ENCODE data around the gene CAPNS1.
"Not testable (repeated sequence)": the region's sequence is repeated elsewhere in the genome, so short reads cannot be mapped to it uniquely, and the experiment has no call there.

The CAPNS1 gene

DNA sequence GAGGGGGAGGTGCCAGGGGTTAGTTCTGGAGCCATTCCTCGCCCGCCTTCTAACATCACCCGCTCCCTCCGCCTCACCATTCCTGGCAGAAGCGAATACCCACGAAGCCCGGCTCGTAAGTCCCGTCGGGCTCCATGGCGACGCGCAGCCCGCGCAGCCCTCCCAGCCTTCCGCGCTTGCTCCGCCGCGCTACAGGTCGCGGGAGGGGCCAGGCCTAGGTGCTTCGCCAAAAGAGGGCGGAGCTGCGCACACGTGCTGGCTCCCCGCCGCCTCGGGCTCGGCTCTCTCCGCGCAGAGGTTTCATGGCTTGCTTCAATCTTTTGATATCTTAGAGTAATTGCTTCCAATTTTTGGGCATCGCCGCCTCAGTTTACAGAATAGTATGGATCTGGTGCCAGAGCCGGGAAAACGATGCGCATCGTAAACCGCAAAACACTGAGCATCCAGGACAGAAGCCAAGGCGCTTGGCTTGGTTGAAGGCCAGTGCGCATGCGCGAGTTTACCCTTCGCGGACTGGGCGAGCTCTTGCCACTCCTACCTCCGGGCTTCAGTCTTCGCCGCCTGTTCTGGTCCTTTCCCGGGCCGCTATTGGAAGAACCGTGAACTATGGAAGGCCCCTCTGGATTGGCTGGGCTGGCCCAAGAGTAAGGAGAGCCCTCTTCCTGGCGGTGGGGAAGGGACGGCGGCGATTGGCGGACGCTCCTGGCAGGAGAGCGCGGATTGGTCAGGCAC lies 25.0 kb upstream of the CAPNS1 start, which contains the start of gene POLR2I:
TSS of gene POLR2I (minus strand) at position 155 of the 732 bp plus-strand sequence. CDS start at position 136, 19 bp downstream.
- peak; percentile 100 for DNase-seq

DNA sequence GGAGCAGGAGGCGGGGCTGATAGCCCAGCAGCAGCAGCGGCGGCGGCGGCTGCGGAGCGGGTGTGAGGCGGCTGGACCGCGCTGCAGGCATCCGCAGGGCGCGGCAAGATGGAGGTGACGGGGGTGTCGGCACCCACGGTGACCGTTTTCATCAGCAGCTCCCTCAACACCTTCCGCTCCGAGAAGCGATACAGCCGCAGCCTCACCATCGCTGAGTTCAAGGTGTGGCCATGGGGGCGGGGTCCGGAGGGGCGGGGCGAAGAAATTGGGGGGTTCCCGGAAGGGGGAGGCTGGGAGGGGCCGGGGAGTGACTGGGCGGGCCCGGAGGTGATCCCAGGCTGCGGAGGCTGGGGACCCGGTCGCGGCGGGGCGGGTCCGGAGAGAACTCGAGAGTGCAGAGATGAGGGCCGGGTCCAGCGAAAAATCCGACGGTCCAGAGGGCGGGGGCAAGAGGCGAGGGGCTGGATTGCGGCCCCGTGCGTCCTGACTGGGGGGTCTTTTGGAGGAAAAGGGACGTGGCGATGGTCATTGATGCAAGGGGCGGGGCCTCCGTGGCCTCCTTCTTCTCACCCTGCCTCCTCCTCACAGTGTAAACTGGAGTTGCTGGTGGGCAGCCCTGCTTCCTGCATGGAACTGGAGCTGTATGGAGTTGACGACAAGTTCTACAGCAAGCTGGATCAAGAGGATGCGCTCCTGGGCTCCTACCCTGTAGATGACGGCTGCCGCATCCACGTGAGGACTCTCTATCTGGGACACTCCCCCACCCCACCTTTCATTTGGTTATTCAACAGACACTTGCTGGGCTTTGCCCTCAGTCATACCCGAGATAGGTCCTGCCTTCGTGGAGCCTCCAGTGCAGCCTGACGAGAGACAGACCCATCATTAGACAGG lies 24.2 kb upstream of the CAPNS1 start, which contains the start of gene TBCB:
TSS of gene TBCB (plus strand) at position 16 of the 891 bp plus-strand sequence. CDS start at position 109, 93 bp downstream.
- DNase-seq = peak; percentile 71

DNA sequence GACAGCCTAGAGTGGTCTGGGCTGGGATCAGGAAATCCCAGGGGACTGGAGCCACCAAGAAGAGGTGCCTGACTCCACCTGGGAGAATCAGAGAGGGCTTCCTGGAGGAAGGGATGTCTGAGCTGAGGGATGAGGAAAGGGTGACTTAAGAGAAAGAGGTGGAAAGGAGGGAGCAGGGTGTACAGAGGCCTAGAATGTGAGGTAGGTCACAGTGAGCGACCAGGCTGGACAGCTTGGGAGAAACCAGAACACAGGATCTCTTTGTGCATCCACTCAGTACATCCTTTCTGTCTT lies 23.6 kb upstream of the CAPNS1 start:
- no peak for DNase-seq

DNA sequence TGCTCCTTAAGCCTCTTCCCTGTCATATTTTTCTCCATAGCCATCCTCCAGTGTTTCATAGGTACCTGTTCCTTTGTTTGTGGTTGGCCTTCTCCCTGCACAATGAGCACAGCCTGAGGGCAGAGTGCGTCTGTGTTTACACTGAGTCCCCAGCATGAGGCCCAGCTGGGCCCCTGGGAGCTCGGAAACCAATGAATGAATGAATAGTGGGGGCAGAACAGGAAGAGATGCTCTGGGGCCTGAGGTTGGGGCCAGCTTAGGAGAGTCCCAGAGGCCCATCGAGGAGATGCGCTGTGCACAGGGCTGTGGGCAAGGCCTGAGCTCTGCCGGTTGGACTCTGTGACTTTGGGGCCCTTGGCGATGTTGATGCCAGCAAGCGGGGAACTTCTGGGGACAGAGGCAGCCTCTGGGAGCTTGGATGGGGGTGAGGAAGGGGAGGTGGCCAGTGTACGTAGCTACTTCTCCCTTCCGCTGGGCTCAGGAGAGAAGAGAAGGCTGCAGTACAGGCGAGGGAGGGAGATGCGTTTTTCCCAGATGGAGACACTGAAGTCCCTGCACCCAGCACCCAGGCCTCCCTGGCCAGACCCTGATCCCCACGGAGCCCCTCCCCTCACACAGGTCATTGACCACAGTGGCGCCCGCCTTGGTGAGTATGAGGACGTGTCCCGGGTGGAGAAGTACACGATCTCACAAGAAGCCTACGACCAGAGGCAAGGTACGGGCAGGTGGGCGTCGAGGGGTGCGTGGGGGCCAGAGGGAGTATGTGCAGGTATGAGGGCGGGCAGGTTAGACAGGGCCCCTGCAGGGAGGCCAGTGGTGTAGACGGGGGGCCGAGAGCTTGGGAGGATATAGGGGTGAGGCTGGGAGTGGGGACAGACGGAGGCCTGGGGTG lies 19.5 kb upstream of the CAPNS1 start:
- peak; percentile 97 for DNase-seq

DNA sequence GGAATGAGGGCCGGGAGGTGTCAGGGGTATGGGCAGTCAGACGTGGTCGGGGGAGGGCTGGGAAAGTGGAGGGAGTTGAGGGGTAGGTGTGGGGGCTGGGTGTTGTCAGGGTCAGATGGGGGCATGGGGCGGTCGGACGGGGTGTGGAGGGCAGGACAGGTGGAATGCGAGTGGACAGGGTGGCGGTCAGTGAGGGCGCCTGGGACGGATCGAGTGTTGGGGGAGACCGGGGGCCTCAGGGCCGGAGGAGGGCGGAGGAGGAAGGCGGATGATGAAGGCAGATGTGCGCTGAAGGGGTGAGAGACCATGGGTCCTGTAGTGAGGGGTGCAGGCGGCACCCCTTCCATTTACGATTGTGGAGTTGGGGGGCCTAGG lies 18.9 kb upstream of the CAPNS1 start:
- no peak for DNase-seq

DNA sequence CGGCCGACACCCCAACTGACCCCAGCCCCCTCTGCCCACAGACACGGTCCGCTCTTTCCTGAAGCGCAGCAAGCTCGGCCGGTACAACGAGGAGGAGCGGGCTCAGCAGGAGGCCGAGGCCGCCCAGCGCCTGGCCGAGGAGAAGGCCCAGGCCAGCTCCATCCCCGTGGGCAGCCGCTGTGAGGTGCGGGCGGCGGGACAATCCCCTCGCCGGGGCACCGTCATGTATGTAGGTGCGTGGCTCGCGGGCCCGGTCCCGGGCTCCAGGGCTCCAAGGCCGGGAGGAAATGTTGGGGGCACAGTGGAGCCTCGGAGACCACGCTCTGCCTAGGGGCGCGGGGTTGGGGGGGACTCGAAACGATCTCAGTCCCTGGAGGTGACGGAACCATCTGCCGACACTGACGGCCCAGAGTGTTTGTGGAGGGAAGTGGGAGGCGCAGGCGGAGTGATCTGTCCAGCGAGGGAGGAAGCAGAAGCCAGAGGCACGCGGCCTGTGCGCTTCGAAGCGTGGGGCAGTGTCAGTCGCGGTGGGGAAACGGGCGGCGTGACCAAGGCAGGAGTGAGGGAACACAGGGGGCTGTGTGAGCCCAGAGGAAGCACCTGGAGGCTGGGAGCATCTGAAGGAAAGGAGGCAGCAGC lies 18.3 kb upstream of the CAPNS1 start:
- no peak for DNase-seq

DNA sequence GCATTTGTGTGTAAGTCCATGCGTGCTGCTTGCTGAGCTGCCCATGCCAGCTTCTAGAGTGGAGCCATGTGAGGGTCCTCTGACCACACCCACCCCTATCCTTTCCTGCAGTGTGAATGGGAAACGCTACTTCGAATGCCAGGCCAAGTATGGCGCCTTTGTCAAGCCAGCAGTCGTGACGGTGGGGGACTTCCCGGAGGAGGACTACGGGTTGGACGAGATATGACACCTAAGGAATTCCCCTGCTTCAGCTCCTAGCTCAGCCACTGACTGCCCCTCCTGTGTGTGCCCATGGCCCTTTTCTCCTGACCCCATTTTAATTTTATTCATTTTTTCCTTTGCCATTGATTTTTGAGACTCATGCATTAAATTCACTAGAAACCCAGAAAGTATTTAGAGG lies 14.3 kb upstream of the CAPNS1 start:
- no peak for DNase-seq

DNA sequence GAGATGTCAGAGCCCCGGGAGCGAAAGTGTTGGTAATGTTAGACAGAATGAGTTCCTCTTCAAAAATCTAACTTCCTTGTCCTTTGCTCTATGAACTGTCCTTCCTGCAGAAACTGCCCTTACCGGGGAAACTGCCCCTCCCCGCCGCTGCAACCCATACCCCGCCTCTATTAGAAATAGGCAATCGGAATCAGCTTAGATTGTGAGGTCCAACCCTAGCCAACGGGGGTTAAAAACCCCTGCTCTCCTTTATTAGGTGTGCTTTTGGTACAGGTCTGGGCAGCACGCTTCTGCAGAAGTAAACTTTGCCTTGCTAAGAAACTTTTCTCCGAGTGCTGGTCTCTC lies 11.5 kb upstream of the CAPNS1 start:
- DNase-seq = peak; percentile 61

DNA sequence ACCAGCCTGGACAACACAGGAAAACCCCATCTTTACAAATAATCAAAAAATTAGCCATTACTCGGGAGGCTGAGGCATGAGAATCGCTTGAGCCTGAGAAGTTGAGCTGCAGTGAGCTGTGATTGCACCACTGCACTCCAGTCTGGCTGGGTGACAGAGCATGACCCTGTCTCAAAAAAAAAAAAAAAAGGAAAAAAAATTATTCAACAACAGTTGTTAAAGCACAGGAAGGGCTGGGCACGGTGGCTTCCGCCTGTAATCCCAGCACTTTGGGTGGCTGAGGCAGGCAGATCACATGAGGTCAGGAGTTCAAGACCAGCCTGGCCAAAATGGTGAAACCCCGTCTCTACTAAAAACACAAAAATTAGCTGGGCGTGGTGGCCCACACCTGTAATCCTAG lies 8.6 kb upstream of the CAPNS1 start:
- not testable (repeated sequence) for DNase-seq

DNA sequence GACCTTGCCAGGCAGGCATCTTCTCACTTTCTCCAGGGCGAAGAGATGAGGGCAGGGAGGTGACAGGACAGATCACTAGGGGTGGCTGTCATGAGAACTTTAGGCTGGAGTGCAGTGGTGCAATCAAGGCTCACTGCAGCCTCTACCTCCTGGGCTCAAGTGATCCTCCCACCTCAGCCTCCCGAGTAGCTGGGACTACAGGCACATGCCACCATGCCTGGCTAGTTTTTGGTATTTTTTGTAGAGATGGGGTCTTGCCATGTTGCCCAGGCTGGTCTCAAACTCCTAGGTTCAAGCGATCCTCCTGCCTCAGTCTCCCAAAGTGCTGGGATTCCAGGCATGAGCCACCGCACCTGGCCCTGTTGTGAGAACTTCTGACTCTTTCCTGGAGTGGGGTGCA lies 5.0 kb upstream of the CAPNS1 start:
- not testable (repeated sequence) for DNase-seq

DNA sequence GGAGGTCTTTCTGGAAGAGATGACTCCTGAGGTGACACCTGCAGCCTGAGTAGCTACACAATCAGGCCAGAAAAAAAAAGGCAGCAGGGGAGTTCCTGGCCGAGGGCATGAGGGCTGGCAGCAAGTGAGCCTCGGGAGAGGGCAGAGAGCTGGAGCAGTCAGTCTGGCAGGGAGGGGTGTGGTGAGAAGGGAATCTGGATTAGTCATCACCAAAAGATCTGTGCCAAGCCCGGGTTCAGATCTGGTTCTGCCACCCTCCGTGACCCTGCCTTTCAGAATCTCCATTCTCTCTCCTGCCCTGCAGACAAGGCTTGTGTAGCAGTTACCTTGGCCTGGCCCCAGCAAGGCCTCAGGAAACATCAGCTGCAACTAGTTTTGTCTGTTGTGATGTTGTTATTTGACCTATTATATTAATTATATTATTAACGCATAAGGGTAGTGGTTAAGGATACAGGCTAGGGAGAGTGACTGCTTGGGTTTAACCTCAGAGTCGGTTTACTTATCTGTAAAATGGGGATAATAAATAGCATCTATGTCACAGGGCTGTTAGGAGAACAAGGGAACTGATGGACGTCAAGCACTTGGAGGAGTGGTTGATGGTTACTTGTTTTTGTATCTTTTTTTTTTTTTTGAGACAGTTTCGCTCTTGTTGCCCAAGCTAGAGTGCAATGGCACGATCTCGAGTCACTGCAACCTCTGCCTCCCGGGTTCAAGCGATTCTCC lies 2.7 kb upstream of the CAPNS1 start:
- peak; percentile 75 for DNase-seq

DNA sequence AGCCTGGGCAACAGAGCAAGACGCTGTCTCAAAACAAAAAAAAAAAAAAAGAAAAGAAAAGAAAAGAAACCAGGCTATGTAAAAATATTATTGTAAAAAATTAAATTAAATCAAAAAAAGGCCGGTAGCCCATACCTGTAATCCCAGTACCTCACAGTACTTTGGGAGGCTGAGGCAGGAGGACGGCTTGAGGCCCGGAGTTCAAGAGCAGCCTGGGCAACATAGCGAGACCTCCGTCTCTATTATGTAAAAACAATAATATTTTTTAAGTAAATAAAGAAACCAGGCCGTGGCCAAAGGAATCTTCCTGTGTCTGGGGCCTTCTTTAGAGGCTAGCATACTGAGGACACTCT lies 770 bp upstream of the CAPNS1 start:
- DNase-seq = no peak

DNA sequence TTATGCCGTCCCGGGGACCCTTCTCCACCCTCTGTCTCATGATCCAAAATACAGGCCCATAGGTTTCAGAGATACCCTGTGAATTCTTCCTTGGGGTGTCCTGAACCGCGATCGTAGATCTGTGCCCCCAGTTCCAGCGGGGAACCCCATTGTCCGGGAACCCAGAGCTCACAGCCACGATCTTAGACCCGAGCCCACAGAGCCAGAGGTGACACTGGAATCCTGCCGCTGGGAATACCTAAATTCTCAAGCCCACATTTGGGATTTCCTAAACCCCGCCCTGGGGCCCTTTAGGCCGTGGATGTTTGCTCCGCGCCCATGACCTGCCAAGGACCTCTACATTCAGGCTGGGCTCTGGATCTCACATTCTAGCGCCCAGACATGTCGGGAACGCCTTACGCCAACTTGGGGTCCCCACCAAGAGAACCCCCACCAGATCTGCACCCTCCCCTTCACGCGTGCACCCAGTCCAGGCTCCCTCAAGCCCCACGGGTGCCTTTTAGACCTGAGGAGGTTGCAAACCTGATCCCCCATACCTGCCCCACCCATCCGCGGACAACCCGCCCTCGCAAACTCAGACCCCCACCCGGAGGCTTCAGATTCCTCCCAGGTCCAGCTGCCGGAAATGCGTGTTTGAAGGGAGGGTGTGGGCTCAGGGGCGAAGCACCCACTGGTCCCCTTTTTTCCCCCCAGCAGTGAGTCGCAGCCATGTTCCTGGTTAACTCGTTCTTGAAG lies 605 bp downstream of the CAPNS1 start:
- DNase-seq = peak; percentile 92

DNA sequence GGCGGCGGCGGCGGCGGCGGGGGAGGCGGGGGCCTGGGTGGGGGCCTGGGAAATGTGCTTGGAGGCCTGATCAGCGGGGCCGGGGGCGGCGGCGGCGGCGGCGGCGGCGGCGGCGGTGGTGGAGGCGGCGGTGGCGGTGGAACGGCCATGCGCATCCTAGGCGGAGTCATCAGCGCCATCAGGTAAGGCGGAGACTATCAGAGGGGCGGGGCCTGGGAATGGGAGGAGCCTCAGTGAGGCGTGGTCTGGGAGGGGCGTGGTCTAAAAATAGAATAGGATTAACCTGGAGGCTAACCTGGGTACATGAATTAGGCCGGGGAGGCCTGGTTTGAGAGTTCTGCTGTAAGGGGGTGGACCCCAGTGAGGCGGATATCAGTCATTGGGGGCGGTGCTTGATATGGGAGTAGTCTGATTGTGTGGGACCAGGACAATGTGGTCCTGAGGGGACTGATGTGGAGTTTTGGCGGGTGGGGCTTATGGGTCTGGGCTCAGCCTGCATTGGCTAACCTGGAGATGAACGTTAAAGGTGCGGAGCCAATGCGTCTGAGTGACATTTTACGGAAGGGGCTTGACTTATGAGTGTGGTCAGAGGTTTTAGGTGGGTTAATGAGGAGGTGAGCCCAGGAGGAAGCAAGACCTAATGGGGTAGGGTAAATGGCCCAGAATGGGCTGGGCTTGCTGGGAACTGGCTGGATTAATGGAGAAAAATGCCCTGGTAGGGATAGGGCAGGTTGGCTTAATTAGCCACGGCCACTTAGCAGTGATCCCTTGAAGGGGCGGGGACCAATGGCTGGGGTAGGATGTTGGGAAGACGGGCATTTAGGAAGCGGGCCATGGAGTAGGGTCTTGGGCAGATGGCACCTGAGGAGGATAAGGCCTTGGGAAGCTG lies 1.4 kb downstream of the CAPNS1 start:
- DNase-seq = peak; percentile 88

DNA sequence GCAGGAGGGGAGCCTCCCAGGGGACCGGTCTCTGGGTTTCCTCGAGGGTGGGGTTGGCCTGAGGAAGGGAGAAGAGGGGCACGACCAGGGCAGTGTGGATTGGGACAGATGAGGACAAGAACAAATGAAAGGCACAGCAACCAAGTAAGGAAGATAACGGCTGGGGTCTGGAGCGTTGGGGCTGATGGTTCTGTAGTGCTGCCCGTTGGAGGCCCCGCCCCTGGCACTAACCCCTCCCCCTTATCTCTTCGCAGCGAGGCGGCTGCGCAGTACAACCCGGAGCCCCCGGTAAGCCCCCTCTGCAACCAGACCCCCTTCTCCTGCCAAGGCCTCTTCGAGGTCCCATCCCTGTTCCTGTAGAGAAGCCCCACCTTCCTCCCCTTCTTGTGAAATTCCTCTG lies 2.2 kb downstream of the CAPNS1 start:
- no peak for DNase-seq

DNA sequence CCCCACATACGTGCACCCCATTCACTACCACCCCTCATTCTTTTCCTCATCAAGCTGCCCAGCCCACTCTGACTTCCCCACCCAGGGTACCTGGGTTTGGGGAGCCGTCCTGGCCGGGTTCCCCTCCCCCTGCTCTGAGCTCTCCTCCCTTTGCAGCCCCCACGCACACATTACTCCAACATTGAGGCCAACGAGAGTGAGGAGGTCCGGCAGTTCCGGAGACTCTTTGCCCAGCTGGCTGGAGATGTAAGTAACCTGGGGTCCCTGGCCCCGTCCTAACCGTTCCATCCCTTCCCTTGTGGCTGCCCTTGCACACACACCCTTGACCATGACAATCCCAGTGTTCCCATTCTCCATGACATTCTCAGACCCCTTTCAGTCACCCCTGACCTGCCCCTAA lies 2.6 kb downstream of the CAPNS1 start:
- no peak for DNase-seq

DNA sequence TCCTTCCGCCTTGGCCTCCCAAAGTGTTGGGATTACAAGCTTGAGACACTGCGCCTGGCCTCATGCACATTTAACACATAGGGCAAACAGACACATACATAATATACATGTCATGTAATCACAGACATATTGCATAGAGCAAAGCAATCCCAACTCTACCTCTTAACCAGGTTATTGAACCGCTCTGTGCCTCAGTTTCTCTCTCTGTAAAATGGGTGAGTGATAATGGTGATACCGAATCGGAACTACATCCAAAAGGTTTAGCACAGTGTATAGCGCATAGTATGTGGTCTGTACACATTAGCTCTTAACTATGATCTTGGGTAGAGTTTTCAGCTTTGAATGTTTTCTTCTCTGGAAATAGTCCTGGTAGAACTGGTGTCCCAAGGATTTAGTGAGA lies 4.8 kb downstream of the CAPNS1 start:
- DNase-seq = no peak

DNA sequence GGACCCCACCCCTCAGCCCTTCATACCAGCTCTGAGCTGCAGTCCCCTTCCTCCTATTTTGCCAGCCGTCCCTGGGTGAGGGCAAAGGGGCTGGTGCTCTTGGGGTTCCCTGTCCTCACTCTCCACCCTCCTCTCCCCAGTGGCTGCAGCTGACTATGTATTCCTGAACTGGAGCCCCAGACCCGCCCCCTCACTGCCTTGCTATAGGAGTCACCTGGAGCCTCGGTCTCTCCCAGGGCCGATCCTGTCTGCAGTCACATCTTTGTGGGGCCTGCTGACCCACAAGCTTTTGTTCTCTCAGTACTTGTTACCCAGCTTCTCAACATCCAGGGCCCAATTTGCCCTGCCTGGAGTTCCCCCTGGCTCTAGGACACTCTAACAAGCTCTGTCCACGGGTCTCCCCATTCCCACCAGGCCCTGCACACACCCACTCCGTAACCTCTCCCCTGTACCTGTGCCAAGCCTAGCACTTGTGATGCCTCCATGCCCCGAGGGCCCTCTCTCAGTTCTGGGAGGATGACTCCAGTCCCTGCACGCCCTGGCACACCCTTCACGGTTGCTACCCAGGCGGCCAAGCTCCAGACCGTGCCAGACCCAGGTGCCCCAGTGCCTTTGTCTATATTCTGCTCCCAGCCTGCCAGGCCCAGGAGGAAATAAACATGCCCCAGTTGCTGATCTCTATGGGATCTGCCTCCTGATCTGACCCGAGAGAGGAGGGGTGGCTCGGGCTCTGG lies 10.0 kb downstream of the CAPNS1 start:
- DNase-seq = no peak

DNA sequence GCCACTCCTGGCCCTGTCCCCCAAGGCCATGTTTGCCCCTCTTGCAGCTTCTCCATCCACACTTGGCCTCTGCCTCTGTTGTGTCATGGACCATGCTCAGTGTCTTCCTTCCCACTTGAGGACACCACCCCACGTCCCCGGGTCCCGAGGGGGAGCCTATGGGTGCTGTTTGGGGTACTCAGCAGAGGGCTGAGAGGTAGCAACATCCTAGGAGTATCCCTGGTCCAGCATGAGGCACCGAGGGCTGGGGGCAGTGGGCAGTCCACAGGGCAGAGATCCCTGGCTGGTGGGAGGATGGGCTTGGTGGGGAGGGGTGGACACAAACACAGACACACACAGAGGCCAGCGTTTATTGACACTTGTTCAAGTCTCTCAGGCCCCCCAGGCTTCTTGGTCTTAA lies 10.7 kb downstream of the CAPNS1 start:
- DNase-seq = no peak
